Measurements from ENCODE around the gene OR6A2. TPM values are rescaled to one million over a fixed set of nuclear protein-coding genes. Genes with fewer than 3 reads are reported as not detected.

Gene OR6A2
- total and polyA plus RNA-seq, 2 of the 8 experiments (the other 6 are each of a cell fraction or from before 2014, with no cell fraction given) = 0.14 to 0.20 TPM

DNA sequence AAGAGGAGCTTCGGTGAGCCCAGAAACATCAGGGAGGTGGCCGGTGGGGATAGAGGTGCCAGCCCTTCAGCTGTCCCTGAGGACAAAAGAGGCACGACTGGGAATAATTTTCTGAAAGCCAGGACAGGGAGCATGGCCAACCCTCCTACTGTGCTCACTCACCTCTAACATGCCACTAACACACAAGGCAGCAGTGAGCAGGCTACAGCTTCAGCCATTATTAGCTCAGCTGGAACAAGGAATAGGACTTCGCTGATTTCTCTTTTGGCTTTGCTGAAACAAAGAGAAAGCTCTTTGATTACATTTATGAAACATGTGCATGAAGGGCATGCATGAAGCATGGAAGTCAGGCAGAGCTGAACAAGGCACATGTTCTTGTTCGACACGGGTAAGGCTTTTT, 33.9 kb upstream of the OR6A2 start:
- Histone ChIP-seq H3K27me3 (replicated peaks in 1 of 4; ENCODE audit: control insufficient read depth in 3 of 4, extremely low read depth in 1 of 4, insufficient read depth in 3 of 4, low read length in 3 of 4) (no peaks in the 10 kb centered on the region), H3K79me1 (ENCODE audit: low read depth, low read length) (no peaks in the 10 kb centered on the region), H4K8ac (ENCODE audit: extremely low read depth, insufficient read depth, low read length) (no peak overlapping the region), H4K5ac (ENCODE audit: insufficient read length, low read depth, low read length) (no peak overlapping the region), H3K4me1 (replicated peaks in 1 of 4; ENCODE audit: control insufficient read depth in 3 of 4, insufficient read depth in 4 of 4, low read length in 3 of 4) (no peaks in the 10 kb centered on the region), H3K4me3 (ENCODE audit: extremely low read depth in 1 of 4, insufficient read depth in 2 of 4, low read depth in 3 of 4, low read length in 4 of 4) (no peak overlapping the region), H3K4ac (replicated peaks; ENCODE audit: insufficient read length, low read depth, low read length) (no peak overlapping the region), H2BK12ac (ENCODE audit: low read depth, low read length) (no peak overlapping the region), H3K79me2 (ENCODE audit: control insufficient read depth in 1 of 2, insufficient read depth in 2 of 2, low read length in 2 of 2) (no peaks in the 10 kb centered on the region), H4K91ac (replicated peaks; ENCODE audit: insufficient read length, low read length) (no peak overlapping the region), H2BK5ac (ENCODE audit: low read depth, low read length) (no peak overlapping the region), H3K9ac (replicated peaks in 1 of 4; ENCODE audit: extremely low read depth in 1 of 4, low read depth in 3 of 4, low read length in 3 of 4) (no peak overlapping the region), H3K18ac (ENCODE audit: extremely low read depth, low read length) (no peak overlapping the region), H3K23ac (ENCODE audit: insufficient read length) (no peak overlapping the region), H3K56ac (replicated peaks; ENCODE audit: insufficient read length, low read depth, low read length) (no peak overlapping the region), H2BK20ac (ENCODE audit: low read length) (no peak overlapping the region), H3K27ac (ENCODE audit: low read depth, low read length) (no peak overlapping the region), H3K9me3 (ENCODE audit: insufficient read depth in 2 of 2, low read depth in 1 of 2, low read length in 1 of 2) (no peaks in the 10 kb centered on the region), H2AK5ac (ENCODE audit: low read depth, low read length) (no peak overlapping the region), H2BK120ac (replicated peaks; ENCODE audit: low read depth, low read length) (no peak overlapping the region), H4K20me1 (replicated peaks in 1 of 2; ENCODE audit: control insufficient read depth in 1 of 2, insufficient read depth in 2 of 2, low read length in 2 of 2) (no peaks in the 10 kb centered on the region), H3K4me2 (ENCODE audit: insufficient read depth in 1 of 2, low read depth in 2 of 2, low read length in 2 of 2) (no peak overlapping the region), H3K23me2 (ENCODE audit: low read depth, low read length) (no peaks in the 10 kb centered on the region), H3K14ac (ENCODE audit: insufficient read length) (no peak overlapping the region), H3K36me3 (ENCODE audit: control insufficient read depth in 2 of 4, insufficient read depth in 4 of 4, low read length in 3 of 4) (no peaks in the 10 kb centered on the region), H2AFZ (ENCODE audit: low read length) (no peak overlapping the region), H2BK15ac (ENCODE audit: low read length) (no peak overlapping the region)
- 86% methylated on average over 6 of the region's 6 CpGs; no CpG with 5 or more reads in 1 of the 2 experiments for WGBS, 2 experiments (ENCODE audit: extremely low coverage in 1 of 2, insufficient coverage in 1 of 2, insufficient read length in 1 of 2, insufficient replicate concordance in 2 of 2, low coverage in 1 of 2, low lambda C conversion rate in 2 of 2, missing lambda C conversion rate in 1 of 2)
- FAIRE-seq (no peak), DNase-seq (ENCODE audit: low read depth in 1 of 2, low spot score in 2 of 2) (no peak)
- ChIA-PET CTCF (ENCODE audit: partially characterized antibody) (interaction anchor here (1.2 to 2.1 kb wide), 3 partner anchors 9 to 265 kb away, joined by 3 to 11 read pairs (median 4); no protein-coding TSS in a partner anchor), POLR2A (ENCODE audit: partially characterized antibody) (no interaction called here)
- no peak for TF ChIP-seq SUZ12 (IDR thresholded peaks at IDR 0.05; ENCODE audit: low read length)
- TF ChIP-seq ASH2L (IDR thresholded peaks at IDR 0.05; ENCODE audit: low read length) = no peak
- no peak for TF ChIP-seq CREB1 (IDR thresholded peaks at IDR 0.05)
- TF ChIP-seq RNF2 (IDR thresholded peaks at IDR 0.05; ENCODE audit: borderline replicate concordance, low read depth, low read length, missing control alignments, poor library complexity, severe bottlenecking) = no peak
- TF ChIP-seq KDM4A (IDR thresholded peaks at IDR 0.05; ENCODE audit: low read depth, low read length, severe bottlenecking) = no peak
- no peak for TF ChIP-seq CEBPB (IDR thresholded peaks at IDR 0.05; ENCODE audit: low read depth, low read length)
- TF ChIP-seq, protein P1, sequence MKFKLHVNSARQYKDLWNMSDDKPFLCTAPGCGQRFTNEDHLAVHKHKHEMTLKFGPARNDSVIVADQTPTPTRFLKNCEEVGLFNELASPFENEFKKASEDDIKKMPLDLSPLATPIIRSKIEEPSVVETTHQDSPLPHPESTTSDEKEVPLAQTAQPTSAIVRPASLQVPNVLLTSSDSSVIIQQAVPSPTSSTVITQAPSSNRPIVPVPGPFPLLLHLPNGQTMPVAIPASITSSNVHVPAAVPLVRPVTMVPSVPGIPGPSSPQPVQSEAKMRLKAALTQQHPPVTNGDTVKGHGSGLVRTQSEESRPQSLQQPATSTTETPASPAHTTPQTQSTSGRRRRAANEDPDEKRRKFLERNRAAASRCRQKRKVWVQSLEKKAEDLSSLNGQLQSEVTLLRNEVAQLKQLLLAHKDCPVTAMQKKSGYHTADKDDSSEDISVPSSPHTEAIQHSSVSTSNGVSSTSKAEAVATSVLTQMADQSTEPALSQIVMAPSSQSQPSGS (IDR thresholded peaks at IDR 0.05; ENCODE audit: low read length) = no peak
- TF ChIP-seq SP2 (IDR thresholded peaks at IDR 0.05; ENCODE audit: low read length) = no peak
- no peak for TF ChIP-seq BACH1 (IDR thresholded peaks at IDR 0.05; ENCODE audit: low read length)
- no peak for TF ChIP-seq KDM5A (IDR thresholded peaks at IDR 0.05; ENCODE audit: low read length)
- TF ChIP-seq TEAD4 (IDR thresholded peaks at IDR 0.05; ENCODE audit: low read depth, low read length) = no peak
- TF ChIP-seq EGR1 (IDR thresholded peaks at IDR 0.05; ENCODE audit: borderline replicate concordance, low read depth, low read length) = no peak
- no peak for TF ChIP-seq FOSL1 (IDR thresholded peaks at IDR 0.05; ENCODE audit: insufficient read depth, low read depth, low read length)
- TF ChIP-seq NRF1 (IDR thresholded peaks at IDR 0.05; ENCODE audit: low read depth, low read length) = no peak

Measured in H1 (cell line).